Glomerular visceral epithelial cell (primary cell): ENCODE measurements around the gene GOLGA8S.
"Not testable (repeated sequence)": the region's sequence is repeated elsewhere in the genome, so short reads cannot be mapped to it uniquely, and the experiment has no call there.

Source experiments
- DNase-seq: peaks from one replicate; pipeline ENCODE4 v3.0.0-alpha.2; 2016; ENCODE audit errors: extremely low spot score

GOLGA8S gene

GRCh38 chr15:23397779-23398178, 43.2 kb downstream of the GOLGA8S start:
- DNase-seq, result no peak

GRCh38 chr15:23398357-23398756, 43.8 kb downstream of the GOLGA8S start:
- DNase-seq, result not testable (repeated sequence)

- DNase-seq, result not testable (repeated sequence)
These were observed 44.7 kb downstream of the GOLGA8S start for GRCh38 chr15:23399207-23399606.

GRCh38 chr15:23401627-23402026, 47.1 kb downstream of the GOLGA8S start:
- DNase-seq, result no peak

- DNase-seq, result no peak
These were observed 47.6 kb downstream of the GOLGA8S start for GRCh38 chr15:23402140-23402539.

GRCh38 chr15:23402544-23402943, 48.0 kb downstream of the GOLGA8S start:
- no peak for DNase-seq

- DNase-seq, result no peak
These were observed 49.0 kb downstream of the GOLGA8S start for GRCh38 chr15:23403550-23403949.

GRCh38 chr15:23411841-23412240, 57.3 kb downstream of the GOLGA8S start:
- DNase-seq, result no peak

GRCh38 chr15:23412881-23413600, 58.5 kb downstream of the GOLGA8S start:
- DNase-seq, result not testable (repeated sequence)
